Left hindlimb (tissue), 1 donor: ENCODE measurements around the gene FGF18.

ENCODE experiments used
- DNase-seq: peaks from one replicate; pipeline ENCODE4 v3.0.0-alpha.2; 2018

Gene FGF18

DNA sequence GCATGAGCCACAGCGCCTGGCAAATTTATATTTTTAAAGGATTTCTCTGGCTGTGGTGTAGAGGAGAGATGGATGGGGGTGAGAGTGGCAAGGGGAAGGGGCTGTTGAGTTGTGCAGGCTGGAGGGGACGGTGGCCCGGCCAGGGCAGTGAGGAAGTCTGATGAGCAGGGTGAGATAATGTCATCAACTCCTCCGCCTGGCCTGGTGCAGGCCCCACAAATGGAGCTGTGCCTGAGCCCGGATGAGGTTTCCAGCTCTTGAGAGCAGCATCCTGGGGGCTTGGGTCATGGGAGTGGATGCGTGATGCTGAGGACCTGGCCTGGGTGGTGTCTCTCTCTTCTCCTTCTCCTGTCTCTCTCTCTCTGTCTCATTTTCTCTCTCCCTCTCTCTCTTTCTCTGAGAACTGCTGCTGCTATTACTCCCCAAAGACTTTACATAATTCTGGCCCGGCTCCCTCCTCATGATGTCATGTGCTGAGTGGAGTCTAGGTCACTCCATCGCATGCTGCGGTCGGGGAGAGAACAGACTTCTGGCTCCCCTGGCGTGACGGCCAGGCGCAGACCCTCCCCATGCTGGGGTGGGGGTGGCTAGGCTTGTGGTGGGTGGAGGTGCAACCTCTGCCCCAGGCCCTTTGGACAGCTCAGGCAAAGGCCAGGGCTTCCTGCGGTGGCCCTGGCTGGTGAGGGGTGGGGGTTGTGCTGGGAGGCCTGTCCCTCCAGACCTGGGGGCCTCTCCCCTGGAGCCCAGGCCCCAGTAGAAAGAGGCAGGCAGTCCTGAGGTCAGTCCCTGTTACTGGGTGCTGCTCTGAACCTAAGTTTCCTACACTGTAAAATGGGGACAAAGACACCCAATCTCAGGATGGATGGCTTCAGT, 26.4 kb downstream of the FGF18 start:
- DNase-seq: peak; percentile 68

DNA sequence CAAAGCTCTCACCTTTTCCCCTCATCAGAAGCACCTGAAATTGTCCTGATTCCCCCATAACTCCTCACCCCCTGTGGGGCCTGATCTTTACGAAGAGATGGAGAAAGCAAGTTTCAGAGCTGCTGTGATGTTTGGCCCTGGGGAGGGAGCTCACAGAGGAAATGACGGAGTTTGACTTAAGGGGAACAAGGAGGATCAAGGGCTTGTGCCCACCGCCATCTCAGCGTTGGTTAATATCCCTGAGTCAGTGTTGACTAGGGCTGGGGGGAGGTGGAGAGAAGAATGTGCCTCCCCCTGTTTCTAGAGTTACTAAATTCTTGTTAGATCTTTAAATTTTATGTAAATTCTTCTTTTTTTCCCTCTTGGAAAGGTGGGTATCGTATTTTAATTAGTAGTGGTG, 27.8 kb downstream of the FGF18 start:
- no peak for DNase-seq

DNA sequence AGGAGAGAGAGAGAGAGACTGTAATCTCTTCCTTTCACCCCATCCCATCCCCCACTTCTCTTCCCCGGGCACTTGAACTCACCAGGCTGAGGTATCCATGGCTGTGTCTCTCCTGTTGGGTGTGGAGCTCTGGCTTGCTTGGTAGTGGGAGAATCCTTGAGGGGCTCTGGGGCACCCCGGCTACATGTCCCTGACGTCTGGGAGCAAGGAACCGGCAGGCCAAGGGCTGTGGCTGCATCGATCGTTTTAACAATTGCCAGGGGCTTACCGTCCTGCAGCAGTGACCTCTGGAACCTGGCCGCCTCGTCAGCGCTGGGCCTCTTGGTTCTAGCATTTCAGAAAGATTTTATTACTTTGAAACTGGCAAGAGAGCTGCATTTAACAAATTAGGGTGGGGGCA, 30.0 kb downstream of the FGF18 start:
- DNase-seq: no peak

DNA sequence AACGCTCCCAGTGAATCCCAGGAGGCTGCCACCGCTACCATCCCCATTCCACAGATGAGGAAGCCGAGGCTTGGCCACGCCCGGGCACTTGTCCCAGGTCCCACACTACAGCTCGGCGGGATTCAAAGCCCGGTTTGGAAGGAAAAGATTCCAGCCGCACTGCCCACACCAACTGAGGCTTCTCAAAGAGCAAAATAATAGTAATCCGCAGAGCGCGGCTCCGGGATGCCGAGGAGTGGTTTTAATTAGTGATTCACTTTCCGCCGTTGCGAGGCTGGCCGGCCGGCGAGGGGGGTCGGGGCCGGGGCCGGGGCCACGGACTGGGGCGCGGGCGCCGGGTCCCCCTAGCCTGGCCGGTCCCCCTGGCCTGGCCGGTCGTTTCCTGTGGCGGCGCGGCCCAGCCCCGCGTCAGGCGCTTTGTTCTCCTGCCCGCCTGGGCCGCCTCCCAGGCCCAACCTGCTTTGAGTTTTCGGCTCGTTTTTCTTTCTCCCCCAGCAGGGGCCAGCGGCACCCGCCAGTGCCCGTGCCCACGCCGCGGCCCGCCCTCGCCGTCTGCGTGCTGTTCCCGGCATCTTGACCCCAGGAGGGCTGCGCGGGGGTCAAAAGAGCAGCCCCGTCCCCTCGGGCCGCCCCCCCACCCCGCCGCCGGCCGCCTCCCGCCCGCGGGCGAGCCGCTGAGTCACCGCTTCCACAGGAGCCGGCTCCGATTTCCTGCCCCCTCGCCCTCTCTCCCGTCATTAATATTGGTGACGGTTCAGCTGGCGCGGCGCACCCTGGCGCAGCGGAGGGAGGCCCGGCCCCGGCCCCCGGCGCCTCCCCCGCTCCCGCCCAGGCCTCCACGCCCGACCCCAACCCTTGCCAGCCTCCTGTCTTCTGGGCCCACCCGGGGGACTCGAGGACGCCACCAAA, 31.2 kb downstream of the FGF18 start:
- DNase-seq: peak; percentile 82

DNA sequence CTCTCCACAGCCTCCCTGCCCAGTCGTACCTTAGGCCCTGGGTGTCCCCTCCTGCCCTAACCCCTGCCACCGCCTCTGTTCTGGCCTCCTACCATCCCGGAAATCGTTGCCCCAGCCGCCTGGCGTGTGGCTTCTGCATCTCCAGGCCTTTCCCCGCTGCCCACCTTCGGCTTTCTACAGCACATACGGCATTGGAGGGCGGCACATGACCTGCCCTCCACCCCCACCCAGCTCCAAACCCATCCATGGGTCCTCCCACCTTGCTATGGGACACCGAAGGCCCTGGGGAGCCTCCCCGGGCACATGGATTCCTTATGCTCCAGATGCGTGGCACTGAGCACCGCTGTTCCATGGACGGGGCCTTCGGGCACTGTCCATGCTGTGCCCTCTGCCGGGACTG, 32.0 kb downstream of the FGF18 start:
- DNase-seq: no peak

DNA sequence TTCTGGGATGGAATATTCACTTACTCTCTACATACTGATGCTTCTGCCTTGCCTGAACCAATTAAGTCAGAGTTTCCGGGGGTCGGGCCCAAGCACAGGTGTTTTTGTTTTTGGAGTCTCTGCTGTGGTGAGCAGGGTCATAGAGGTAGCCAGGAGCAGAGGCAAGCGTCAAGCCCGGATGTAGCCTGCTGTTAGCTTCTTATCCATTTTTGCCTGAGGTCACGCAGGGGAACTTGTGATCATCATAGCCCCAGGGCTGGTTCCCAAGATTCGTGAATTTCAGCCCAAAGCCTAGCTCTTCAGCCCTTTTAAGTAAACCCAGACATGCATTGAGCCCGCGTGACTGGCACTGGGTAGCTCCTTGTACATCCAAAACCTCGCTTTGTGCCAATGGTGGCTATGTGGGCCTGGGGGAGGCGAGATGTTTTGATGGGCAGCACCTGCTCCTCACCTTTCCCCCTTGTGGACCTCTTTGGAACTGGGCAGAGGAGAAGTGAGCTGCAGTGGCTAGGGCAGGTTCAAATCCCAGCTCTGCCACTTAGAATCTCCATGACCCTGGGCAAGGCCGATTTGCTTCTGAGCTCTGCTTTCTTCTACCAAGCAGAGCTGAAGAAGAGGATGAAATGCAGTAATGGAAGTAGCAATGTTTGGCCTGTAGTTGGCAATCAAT, 33.7 kb downstream of the FGF18 start:
- no peak for DNase-seq

DNA sequence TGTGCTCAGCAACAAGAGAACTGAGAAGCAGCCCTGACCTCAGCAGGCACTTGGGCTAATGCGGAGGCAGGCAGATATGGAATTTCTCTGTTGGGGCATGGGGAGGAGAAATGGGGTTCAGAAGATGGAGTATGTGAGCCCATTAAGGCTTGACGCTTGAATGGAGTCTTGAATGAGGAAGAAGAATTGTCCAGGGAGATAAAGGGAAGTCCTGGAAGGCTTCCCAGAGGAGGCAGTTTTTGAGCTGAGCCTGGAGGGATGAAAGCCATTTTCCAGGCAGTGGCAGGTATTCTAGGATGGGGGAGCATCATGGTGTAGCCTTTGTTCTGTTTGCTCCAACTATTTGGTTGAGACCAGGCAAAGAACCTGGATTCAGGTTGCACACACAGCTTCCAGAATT, 34.5 kb downstream of the FGF18 start:
- no peak for DNase-seq

DNA sequence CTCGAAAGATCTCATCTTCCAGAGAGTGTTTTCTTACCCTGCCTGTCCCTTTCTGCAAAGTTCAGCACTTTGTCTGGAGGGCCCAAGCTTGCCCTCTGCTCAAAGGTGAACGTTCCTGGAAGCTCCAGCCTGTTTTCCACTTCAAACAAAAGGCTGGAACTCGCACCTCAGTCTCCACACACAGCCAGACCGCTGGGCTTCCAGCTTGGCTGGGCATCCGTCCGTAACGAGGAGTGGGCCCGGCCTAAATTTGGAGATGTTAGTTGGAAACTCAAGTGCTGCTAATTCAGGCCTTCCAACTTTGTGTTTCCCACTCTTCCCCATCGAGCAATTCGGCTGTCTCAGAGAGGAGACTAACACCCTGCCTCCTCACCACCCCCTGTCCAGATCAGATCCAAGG, 35.1 kb downstream of the FGF18 start:
- peak; percentile 72 for DNase-seq

DNA sequence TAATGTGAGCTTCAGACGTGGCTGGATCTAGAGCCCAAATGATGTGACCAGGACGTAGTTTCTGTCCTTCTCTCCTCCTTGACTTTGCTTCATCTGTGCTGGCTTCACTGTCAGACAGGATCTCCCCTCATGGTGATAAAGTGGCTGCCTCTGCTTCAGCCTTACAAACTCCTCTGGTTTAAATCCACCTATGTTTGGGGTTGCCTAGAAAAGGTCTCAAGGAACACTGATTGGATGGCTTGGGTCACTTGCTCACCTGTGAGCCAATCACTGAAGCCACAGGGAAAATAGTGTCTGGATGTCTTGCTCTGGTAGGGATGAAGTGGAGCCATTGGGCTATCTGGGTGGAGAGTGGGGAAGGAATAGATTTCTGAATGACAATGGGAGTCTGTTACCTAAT, 36.1 kb downstream of the FGF18 start:
- no peak for DNase-seq

DNA sequence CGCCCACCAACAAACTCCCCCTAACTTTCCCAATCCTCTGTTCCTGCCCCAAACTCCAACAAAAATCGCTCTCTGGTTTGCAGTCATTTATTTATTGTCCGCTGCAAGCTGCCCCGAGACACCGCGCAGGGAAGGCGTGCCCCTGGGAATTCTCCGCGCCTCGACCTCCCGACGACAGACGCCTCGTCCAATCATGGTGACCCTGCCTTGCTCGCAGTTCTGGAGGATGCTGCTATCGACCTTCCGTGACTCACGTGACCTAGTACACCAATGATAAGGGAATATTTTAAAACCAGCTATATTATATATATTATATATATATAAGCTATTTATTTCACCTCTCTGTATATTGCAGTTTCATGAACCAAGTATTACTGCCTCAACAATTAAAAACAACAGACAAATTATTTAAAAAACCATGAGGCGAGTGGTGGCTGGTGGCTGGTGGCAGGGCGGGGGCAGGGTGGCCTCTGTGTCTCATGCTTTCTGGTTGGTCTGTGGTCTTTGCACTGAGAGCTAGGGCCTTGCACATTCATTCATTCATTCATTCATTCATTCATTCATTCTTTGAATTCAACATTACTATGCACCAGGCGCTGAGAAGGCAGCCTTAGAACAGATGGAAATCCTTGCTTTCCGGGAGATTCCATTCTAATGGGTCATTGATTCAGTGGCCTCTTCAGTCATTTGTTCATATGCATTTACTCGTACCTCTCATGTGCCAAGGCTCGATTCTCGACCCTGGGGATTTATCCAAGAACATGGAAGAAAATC, 37.9 kb downstream of the FGF18 start:
- DNase-seq: no peak

DNA sequence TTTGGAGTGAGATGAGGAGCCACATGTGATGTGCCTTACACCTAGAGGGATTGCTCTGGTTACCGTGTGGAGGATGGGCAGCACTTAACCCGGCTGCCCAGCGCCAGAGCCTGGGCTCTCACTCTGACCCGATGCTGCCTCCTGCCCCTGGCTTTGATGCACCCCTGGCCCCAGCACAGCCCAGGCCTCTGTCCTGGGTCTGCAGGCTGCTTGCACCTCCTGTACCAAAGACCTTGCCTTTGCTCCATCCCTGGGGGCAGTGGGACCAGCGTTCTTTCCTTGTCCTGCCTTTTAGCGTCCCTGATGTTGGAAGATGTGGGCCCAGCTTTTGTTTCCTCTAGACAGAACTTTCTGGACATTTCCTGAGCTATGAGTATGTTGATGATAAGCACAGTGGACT, 40.4 kb downstream of the FGF18 start:
- no peak for DNase-seq

DNA sequence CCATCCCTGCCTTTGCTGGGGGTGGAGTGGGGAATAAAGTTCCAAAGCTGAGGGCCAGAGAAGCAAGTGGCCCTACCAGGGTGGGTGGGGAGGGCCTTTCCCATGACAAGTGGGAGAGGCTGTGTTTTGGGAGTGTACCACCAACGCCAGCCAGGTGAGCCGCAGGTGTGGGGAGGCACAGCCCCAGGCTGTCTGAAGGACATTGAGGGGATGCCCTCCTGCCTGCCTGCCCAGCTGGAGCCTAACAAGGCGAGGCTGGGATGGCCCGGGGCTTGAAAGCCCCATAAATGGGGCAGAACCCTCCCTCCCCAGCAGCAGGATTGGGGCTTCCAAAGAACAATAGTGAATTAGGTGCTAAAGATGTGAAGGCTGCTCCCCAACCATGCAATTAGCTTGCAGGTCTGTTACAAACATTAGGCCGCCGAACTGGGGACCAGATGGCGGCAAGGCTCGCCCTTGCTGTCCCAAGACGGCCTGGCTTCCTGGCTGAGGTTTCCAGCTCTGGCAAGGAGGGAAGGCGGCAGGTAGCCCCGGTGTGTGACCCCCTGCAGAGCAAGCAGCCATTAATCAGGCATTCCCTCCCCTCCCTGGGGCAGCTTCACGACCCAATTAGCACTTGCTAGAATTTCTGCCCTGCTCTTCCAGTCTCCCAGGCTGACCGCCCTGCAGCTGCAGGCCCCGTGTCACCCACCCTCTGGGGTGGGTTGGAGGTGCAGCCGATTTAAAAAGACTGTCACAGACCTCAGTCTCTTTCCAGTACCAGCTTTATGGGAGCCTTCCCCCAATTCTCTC, 42.9 kb downstream of the FGF18 start:
- no peak for DNase-seq

DNA sequence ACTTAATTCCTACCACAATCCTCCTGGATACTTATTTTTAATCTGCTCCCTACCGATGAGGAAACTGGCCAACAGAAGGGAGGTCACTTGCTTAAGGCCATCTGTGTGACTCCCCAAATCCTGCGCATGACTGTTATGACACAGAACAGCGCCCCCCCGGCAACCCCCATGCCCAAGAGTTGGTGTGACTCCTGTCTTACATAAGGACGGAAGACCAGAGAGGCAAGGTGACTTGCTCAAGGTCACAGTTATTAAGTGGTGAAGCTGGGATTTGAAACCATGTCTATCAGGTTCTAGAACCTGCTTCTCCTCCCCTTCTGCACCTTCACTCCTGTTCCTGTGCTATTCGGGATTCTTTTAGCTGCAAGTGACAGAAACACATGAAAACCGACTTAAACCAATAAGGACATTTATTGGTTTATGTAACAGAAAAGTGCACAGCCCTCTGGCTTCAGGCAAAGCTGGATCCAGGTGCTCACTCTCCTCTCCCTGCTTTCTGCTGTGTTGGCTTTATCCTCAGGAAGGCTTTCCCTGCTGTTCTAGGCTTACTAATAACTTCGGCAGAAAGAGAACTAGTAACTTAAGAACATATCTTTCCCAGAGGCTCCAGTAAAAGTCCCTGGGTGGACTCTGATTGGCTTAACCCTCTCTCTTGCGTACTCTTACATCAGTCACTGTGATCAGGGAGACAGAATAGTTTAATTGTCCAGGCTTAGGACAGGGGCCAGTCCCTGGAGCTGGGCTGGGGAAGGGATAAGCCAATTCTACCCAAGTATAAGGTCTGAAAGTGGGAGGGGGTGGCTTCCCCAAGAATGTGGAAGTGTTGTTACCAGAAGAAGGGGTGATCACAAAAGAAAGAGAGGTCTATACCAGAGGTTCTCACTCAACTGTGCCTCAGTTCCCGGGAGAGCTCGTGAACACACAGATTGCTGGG, 43.7 kb downstream of the FGF18 start:
- DNase-seq: no peak

DNA sequence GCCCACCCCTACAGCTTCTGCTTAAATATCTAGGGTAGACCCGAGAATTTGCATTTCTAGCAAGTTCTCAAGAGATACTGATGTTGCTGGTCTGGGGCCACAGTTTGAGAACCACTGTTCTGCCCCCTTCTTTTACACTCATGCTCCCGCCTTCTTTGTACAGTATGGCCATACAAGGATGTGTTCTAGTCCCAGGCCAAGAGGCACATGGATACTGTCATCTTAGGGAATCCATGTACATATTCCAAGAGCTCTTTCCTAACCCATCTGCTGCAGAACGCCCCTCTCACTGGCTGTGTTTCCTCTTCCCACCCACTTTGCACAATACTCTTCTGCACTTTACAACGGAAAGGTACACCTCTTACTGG, 44.4 kb downstream of the FGF18 start:
- DNase-seq: no peak

DNA sequence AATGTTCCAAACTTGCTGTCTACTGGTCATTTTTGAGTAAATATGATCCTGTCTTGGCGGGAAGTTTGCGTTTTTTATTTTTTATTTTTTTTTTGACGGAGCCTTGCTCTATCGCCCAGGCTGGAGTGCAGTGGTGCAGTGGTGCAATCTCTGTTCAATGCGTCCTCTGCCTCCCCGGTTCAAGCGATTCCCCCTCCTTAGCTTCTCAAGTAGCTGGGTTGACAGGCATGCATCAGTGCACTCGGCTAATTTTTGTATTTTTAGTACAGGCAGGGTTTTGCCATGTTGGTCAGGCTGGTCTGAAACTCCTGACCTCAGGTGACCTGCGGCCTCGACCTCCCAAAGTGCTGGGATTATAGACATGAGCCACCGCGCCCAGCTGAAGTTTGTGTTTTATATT, 45.4 kb downstream of the FGF18 start:
- DNase-seq: no peak

DNA sequence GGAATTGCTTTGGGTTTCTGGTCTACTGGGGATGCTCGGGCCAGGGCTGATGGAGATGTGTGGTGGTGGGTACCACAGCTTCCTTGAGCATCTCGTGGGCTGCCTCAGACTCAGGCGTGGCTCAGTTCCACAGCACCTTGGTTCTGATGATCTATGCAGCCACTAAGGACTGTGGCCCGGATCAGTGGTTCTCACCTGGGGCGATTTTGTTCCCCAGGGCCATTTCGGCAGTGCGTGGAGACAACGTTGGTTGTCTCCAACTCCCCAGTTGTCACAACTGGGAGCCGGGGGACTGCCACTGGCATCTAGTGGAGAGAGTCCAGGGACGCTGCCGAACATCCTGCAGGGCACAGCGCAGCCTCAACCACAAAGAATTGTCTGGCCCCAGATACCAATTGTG, 47.7 kb downstream of the FGF18 start:
- DNase-seq: no peak

DNA sequence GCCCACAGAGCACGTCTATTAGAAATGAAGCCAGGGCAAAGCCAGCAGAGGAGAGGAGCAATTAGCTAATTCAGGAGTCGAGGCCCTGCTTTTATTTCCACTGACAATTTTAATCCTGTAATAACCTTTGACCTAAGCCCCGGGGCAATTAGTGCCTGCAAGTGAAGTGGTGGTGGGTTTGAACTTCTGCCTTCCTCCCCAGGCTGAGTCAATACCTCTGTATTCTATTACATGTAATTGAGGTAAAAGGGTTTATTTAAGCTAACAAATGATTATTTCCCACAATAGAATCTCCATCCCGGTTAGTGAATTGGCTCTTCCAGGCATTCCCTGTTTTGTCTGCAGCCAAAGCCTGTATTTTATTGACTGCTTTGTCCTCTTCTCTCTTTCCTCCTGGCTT, 49.9 kb downstream of the FGF18 start:
- DNase-seq: no peak

DNA sequence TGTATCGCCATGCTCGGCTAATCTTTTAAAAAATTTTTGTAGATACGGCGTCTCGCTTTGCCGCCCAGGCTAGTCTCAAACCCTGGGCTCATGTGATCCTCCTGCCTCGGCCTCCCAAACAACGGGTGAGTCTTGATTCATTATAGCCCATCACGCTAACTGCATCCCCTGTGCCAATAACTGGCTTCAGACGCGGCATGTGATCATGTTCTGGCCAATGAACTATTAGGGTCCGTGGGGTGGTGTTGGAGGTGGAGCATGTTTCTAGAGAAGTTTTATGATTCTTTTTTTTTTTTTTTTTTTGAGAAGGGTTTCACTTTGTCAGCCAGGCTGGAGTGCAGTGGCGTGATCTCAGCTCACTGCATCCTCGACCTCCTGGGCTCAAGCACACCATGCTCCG, 51.0 kb downstream of the FGF18 start:
- no peak for DNase-seq

DNA sequence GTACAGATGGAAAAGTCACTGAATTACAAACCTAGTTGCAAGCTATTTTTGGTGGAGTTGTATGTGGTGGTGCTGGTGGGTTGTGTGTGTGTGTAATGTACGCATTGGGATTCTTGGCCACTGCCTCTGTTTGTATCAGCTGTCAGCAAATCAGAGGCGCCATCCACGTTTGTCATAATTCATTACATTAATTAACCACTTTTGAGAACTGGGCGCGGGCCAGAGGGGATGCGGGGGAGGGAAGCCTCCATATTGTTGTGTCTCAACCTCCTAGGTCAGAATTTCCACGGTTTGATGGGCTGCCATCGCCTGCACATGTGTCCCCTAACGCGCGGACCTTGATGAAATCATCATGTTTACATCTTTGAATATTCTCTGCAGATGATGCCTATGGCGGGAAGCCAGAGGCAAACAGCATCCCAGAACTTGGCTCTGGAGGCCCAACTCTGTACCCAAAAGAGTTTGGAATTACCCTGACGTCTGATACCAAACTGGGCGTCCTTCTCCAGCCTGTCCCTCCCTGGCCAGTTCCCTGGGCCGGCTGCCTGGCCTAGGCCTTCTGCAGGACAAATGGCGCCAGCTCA, 54.9 kb downstream of the FGF18 start:
- no peak for DNase-seq

DNA sequence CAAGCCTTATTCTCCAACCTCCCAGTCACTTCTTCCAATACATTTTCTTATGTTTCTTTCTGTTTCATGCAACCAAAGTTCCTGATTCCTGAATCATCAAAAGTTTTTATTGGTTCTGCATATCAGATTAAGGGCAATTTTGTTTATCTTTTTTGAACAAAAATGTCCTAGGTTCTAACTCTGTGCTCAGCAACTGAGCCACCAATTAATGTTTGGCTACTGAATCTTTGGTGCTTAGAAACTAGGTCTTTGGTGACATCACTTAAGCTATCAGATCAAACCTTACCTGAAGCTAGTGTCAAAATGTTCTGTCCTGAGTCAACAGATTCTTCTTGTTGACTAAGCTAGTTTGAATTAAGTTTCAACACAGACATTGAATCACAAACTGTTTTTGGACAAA, 56.1 kb downstream of the FGF18 start:
- no peak for DNase-seq
